Breast epithelium (tissue), 4 donors: ENCODE measurements around the gene ACVR2A. TPM values are rescaled to one million over a fixed set of nuclear protein-coding genes. Genes with fewer than 3 reads are reported as not detected.

Experiments used
- DNase-seq, 2 donors: peaks; one replicate each; pipeline ENCODE4 v3.0.0-alpha.2; 2019; ENCODE audit warnings: low spot score in 2 of 2
- H3K27ac ChIP-seq, 2 donors: fragments of 200-600 bp; sonication (generic) in 1 of 2; one replicate each; pipeline ENCODE4 v1.5.1; 2016 to 2019; ENCODE audit warnings: mild to moderate bottlenecking in 1 of 2
- H3K27me3 ChIP-seq, 2 donors: fragments of 200-600 bp; sonication (generic) in 1 of 2; one replicate each; pipeline versions ENCODE4 v1.5.1 to v1.6.0; 2017 to 2019; ENCODE audit warnings: control low read depth in 1 of 2, mild to moderate bottlenecking in 1 of 2
- H3K36me3 ChIP-seq: fragments of 200-600 bp; one replicate; pipeline ENCODE4 v1.5.1; 2019
- H3K4me1 ChIP-seq, 2 donors: fragments of 200-600 bp; sonication (generic); one replicate each; pipeline ENCODE4 v1.5.1; 2016 to 2019; ENCODE audit warnings: control low read depth in 1 of 2
- H3K4me3 ChIP-seq, 3 donors: fragments of 200-600 bp; sonication (generic); 1 replicate in 2 of 3; 2 replicates in 1 of 3; pipeline ENCODE4 v1.5.1; 2016 to 2019; ENCODE audit warnings: mild to moderate bottlenecking in 3 of 3, moderate library complexity in 2 of 3
- H3K9me3 ChIP-seq, 2 donors: fragments of 200-600 bp; sonication (generic) in 1 of 2; one replicate each; pipeline ENCODE4 v1.5.1; 2016 to 2019; ENCODE audit warnings: control low read depth in 1 of 2
- POLR2A ChIP-seq: fragments of 450-650 bp; IDR thresholded peaks from one replicate; pipeline ENCODE4 v1.6.1; 2016; ENCODE audit warnings: antibody characterized with exemption, mild to moderate bottlenecking, moderate library complexity
- POLR2AphosphoS5 ChIP-seq, 3 donors: sonication (generic); formaldehyde crosslinking; IDR thresholded peaks; one replicate each; pipeline ENCODE4 v1.6.1; 2017; ENCODE audit warnings: antibody characterized with exemption in 3 of 3
- intact Hi-C: fragments of 100-400 bp; cut with DNase I; formaldehyde crosslinking; loops from one replicate; pipeline ENCODE4 v1.15.1; 2023; ENCODE audit warnings: low total_unique reads
- total RNA-seq, 3 donors: library from RNA; depleted of rRNA; stranded (reverse); fragments of >200 nt; gene quantifications; one replicate each; pipeline ENCODE4 v1.1.0, GENCODE V29; 2016
- TF ChIP-seq, protein P1 (sequence below), 3 donors: fragments of 450-650 bp; IDR thresholded peaks; one replicate each; pipeline ENCODE4 v1.5.1; 2016 to 2017; ENCODE audit warnings: antibody characterized with exemption in 3 of 3, mild to moderate bottlenecking in 3 of 3, moderate library complexity in 3 of 3

Gene ACVR2A
- total RNA-seq, 3 donors from 2014 or later, result 14.9 to 39.8 (median 26.5) TPM

DNA sequence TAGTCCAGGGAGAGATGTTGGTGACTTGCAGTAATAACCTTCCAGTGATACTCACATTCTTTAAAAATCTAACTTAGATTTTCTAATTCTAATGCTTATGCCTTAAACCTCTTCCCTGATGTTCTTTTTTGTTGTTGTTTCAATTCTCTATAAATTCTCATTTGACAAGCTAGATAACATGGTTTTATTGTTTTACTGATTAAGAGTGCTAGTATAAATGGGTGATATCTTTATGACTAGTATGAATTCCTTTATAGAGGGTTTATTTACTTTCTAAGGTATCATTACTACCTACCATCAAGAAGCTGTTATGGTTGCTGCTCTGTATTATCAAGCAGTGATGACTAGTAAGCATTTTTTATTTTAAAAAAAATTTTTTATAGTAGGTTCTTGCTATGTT lies 35.0 kb downstream of the ACVR2A start:
- Histone ChIP-seq H3K27ac (peak overlapping the region in 1 of 2 donors; percentile 9), H3K4me1 (peaks cover 0 to 4% of the 10 kb centered on the region in 2 donors), H3K27me3 (no peaks in the 10 kb centered on the region), H3K9me3 (no peaks in the 10 kb centered on the region), H3K4me3 (no peak overlapping the region), H3K36me3 (no peaks in the 10 kb centered on the region)
- DNase-seq, result no peak
- intact Hi-C loops, result loop anchor here (5.0 kb wide), 1 partner anchor 273 kb away; no protein-coding TSS in a partner anchor
- TF ChIP-seq, protein P1, sequence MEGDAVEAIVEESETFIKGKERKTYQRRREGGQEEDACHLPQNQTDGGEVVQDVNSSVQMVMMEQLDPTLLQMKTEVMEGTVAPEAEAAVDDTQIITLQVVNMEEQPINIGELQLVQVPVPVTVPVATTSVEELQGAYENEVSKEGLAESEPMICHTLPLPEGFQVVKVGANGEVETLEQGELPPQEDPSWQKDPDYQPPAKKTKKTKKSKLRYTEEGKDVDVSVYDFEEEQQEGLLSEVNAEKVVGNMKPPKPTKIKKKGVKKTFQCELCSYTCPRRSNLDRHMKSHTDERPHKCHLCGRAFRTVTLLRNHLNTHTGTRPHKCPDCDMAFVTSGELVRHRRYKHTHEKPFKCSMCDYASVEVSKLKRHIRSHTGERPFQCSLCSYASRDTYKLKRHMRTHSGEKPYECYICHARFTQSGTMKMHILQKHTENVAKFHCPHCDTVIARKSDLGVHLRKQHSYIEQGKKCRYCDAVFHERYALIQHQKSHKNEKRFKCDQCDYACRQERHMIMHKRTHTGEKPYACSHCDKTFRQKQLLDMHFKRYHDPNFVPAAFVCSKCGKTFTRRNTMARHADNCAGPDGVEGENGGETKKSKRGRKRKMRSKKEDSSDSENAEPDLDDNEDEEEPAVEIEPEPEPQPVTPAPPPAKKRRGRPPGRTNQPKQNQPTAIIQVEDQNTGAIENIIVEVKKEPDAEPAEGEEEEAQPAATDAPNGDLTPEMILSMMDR (IDR thresholded peaks at IDR 0.05), result no peak
- TF ChIP-seq POLR2A, result no peak
- no peak for TF ChIP-seq POLR2AphosphoS5 (IDR thresholded peaks at IDR 0.05)

DNA sequence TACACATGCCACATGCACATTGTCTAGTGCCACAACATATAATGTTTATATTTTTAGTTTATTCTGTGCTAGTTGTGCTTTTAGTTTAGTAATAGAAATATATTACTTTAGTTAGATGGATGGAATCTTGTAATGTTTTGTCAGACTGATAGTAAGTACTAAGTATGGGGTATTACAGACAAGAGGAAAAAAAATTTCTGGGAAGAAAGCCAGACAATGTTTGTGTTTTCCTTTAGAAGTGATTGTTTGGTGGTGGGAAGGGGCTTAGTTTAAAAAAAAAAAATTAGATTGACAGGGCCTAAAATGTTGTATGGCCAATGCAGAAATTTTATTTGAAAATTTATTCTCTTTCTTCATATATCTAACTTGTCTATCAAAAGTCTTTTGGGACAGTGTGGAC lies 37.8 kb downstream of the ACVR2A start:
- no peaks in the 10 kb centered on the region for H3K9me3 ChIP-seq
- TF ChIP-seq POLR2AphosphoS5 (IDR thresholded peaks at IDR 0.05), result no peak
- TF ChIP-seq, protein P1 (IDR thresholded peaks at IDR 0.05), result no peak
- TF ChIP-seq POLR2A, result no peak
- no peaks in the 10 kb centered on the region for H3K27me3 ChIP-seq
- no peak overlapping the region for H3K4me3 ChIP-seq
- no peaks in the 10 kb centered on the region for H3K36me3 ChIP-seq
- H3K27ac ChIP-seq, result no peak overlapping the region
- peaks cover 0 to 4% of the 10 kb centered on the region in 2 donors for H3K4me1 ChIP-seq
- intact Hi-C loops, result no loop called here
- no peak for DNase-seq

GRCh38 chr2:147884830-147885229 lies 40.0 kb downstream of the ACVR2A start:
- H3K9me3 ChIP-seq, result no peaks in the 10 kb centered on the region
- no peaks in the 10 kb centered on the region for H3K27me3 ChIP-seq
- intact Hi-C loops, result no loop called here
- H3K4me3 ChIP-seq, result peak overlapping the region in 1 of 3 donors; percentile 1
- H3K36me3 ChIP-seq, result no peaks in the 10 kb centered on the region
- peaks cover 0 to 4% of the 10 kb centered on the region in 2 donors for H3K4me1 ChIP-seq
- DNase-seq, result no peak
- H3K27ac ChIP-seq, result no peak overlapping the region
- TF ChIP-seq, protein P1 (IDR thresholded peaks at IDR 0.05), result no peak

GRCh38 chr2:147886136-147886535 lies 41.3 kb downstream of the ACVR2A start:
- Histone ChIP-seq H3K27me3 (no peaks in the 10 kb centered on the region), H3K36me3 (no peaks in the 10 kb centered on the region), H3K9me3 (no peaks in the 10 kb centered on the region), H3K4me1 (no peaks in the 10 kb centered on the region), H3K4me3 (no peak overlapping the region), H3K27ac (no peak overlapping the region)
- no peak for DNase-seq
- TF ChIP-seq, protein P1 (IDR thresholded peaks at IDR 0.05), result no peak
- TF ChIP-seq POLR2A, result no peak
- TF ChIP-seq POLR2AphosphoS5 (IDR thresholded peaks at IDR 0.05), result no peak
- intact Hi-C loops, result no loop called here

- no peak for TF ChIP-seq POLR2A
- TF ChIP-seq, protein P1 (IDR thresholded peaks at IDR 0.05), result no peak
- peak overlapping the region in 1 of 2 donors; percentile 22 for H3K27ac ChIP-seq
- H3K4me3 ChIP-seq, result peak overlapping the region in 1 of 3 donors; percentile 11
- H3K27me3 ChIP-seq, result no peaks in the 10 kb centered on the region
- no peak for DNase-seq
- H3K9me3 ChIP-seq, result no peaks in the 10 kb centered on the region
- intact Hi-C loops, result no loop called here
- H3K4me1 ChIP-seq, result no peaks in the 10 kb centered on the region
- H3K36me3 ChIP-seq, result no peaks in the 10 kb centered on the region
Measured at GRCh38 chr2:147888680-147889079, 43.9 kb downstream of the ACVR2A start.
